Lower leg skin (tissue), 4 donors: ENCODE measurements around the gene FGL2. TPM values are rescaled to one million over a fixed set of nuclear protein-coding genes. Genes with fewer than 3 reads are reported as not detected.
"Not testable (repeated sequence)": the region's sequence is repeated elsewhere in the genome, so short reads cannot be mapped to it uniquely, and the experiment has no call there.

Experiments used
- DNase-seq, 2 donors: peaks; one replicate each; pipeline ENCODE4 v3.0.0-alpha.2; 2019; ENCODE audit warnings: low spot score in 2 of 2
- H3K4me3 ChIP-seq: fragments of 200-600 bp; sonication (generic); 2 replicates; pipeline ENCODE4 v1.5.1; 2017; ENCODE audit warnings: mild to moderate bottlenecking, low read depth; ENCODE audit not compliant: poor library complexity, severe bottlenecking
- POLR2A ChIP-seq, 2 donors: fragments of 450-650 bp; IDR thresholded peaks; one replicate each; pipeline ENCODE4 v1.6.1; 2016 to 2017; ENCODE audit warnings: antibody characterized with exemption in 2 of 2, mild to moderate bottlenecking in 1 of 2, moderate library complexity in 1 of 2
- WGBS, 2 donors: methylation state at CpG; one replicate each; pipeline ENCODE4 v1.1.5; 2018; 5-methylcytosine and 5-hydroxymethylcytosine counted together
- intact Hi-C: fragments of 100-400 bp; cut with DNase I; formaldehyde crosslinking; loops from one replicate; pipeline ENCODE4 v1.15.0; 2023; ENCODE audit warnings: low total_unique reads
- total RNA-seq, 4 donors: library from RNA; depleted of rRNA; stranded (reverse); fragments of >200 nt; gene quantifications; one replicate each; pipeline ENCODE4 v1.1.0, GENCODE V29; 2016
- TF ChIP-seq, protein P1 (sequence below), 3 donors: fragments of 450-650 bp; IDR thresholded peaks; one replicate each; pipeline ENCODE4 v1.5.1; 2016; ENCODE audit warnings: antibody characterized with exemption in 3 of 3, mild to moderate bottlenecking in 3 of 3, moderate library complexity in 2 of 3

The FGL2 gene
- total RNA-seq, 4 donors from 2014 or later = 8.7 to 15.7 (median 10.2) TPM

DNA sequence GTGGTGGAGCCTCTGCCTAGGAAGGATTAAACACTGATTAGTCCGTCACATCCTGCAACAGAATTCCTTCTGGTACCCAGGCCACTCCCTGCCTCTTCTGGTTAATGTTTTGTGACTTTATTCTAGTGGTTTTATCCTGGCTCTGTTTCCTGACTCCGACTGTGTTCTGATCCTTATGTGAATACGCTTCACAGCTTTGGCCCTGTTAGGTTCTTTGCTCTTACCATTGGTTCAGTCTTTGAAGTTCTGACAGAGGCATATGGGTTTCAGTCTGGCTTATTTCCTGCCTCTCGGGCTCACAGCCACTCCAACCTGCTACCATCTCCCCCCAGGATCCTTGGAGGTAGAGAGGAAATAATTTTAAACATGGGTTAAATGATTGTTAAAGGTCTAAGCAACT is 23.2 kb upstream of the FGL2 start:
- DNase-seq = no peak
- intact Hi-C loops = no loop called here
- TF ChIP-seq, protein P1, sequence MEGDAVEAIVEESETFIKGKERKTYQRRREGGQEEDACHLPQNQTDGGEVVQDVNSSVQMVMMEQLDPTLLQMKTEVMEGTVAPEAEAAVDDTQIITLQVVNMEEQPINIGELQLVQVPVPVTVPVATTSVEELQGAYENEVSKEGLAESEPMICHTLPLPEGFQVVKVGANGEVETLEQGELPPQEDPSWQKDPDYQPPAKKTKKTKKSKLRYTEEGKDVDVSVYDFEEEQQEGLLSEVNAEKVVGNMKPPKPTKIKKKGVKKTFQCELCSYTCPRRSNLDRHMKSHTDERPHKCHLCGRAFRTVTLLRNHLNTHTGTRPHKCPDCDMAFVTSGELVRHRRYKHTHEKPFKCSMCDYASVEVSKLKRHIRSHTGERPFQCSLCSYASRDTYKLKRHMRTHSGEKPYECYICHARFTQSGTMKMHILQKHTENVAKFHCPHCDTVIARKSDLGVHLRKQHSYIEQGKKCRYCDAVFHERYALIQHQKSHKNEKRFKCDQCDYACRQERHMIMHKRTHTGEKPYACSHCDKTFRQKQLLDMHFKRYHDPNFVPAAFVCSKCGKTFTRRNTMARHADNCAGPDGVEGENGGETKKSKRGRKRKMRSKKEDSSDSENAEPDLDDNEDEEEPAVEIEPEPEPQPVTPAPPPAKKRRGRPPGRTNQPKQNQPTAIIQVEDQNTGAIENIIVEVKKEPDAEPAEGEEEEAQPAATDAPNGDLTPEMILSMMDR (IDR thresholded peaks at IDR 0.05) = no peak
- no peak for TF ChIP-seq POLR2A (IDR thresholded peaks at IDR 0.05)
- 93 to 94% methylated on average over 4 of the region's 4 CpGs for WGBS, 2 donors
- H3K4me3 ChIP-seq = no peak overlapping the region

DNA sequence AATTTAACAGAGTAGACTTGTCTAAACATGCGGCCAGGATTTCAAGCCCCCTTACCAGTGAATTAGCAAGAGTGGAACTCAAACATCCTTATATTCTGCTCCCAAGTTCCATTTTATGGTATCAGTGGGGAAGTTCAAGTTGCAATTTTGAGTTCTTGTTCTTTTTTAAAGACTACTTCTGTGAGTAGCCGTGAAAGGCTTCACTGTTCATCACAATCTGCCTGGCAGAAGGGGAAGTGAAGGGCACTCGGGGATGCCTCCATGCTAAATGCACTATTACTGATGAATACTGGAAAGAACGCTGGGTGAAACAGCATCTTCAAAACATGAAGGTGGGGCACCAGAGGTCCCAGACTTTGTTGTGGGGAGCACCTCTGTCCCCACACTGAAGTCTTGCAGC is 22.4 kb upstream of the FGL2 start:
- intact Hi-C loops = no loop called here
- no peak overlapping the region for H3K4me3 ChIP-seq
- DNase-seq = no peak
- 84% methylated on average over 4 of the region's 4 CpGs for WGBS, 2 donors
- TF ChIP-seq POLR2A (IDR thresholded peaks at IDR 0.05) = no peak
- TF ChIP-seq, protein P1 (IDR thresholded peaks at IDR 0.05) = no peak

DNA sequence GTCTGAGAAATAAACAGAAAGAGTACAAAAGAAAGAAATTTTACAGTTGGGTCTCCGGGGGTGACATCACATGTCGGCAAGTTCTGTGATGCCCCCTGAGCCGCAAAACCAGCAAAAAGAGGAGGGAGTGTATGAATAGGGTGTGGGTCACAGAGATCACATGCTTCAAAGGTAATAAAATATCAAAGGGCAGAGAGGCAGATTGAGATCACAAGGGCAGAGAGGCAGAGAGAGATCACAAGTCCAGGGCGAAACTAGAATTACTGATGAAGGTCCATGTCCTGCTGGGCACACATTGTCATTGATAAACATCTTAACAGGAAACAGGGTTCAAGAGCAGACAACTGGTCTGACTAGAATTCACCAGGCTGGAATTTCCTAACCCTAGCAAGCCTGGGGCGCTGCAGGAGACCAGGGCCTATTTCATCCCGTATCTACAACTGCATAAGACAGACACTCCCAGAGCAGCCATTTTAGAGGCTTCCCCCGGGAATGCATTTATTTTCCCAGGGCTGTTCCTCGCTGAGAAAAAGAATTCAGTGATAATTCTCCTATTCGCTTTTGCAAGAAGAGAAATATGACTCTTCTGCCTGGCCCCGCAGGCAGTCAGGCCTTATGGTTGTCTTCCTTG is 20.2 kb upstream of the FGL2 start:
- 91 to 95% methylated on average over 10 of the region's 10 CpGs for WGBS, 2 donors
- DNase-seq, H3K4me3 ChIP-seq, intact Hi-C loops: not testable (repeated sequence)

DNA sequence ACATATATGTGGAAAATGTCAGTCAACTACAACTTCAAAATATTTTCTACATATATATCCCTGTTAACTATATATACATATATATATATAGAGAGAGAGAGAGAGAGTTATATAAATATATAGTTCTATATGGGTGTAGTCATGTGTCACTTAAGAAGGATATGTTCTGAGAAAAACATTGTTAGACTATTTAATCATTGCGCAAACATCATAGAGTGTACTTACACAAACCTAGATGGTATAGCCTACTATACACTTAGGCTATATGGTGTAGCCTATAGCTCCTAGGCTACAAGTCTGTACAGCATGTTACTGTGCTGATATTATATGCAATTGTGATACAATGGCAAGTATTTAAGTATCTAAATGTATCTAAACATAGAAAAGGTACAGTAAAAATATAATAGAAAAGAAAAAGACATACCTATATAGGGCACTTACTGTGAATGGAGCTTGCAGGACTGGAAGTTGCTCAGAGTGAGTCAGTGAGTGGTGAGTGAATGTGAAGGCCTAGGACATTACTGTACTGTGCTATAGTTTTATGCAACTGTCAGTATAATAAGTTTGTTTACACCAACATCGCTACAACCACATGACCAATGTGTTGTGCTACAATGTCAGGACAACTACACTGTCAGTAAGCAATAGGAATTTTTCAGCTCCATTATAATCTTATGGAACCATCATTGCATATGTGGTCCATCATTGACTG is 18.0 kb upstream of the FGL2 start:
- 92 to 96% methylated on average over 2 of the region's 2 CpGs for WGBS, 2 donors
- intact Hi-C loops = no loop called here
- DNase-seq = no peak

DNA sequence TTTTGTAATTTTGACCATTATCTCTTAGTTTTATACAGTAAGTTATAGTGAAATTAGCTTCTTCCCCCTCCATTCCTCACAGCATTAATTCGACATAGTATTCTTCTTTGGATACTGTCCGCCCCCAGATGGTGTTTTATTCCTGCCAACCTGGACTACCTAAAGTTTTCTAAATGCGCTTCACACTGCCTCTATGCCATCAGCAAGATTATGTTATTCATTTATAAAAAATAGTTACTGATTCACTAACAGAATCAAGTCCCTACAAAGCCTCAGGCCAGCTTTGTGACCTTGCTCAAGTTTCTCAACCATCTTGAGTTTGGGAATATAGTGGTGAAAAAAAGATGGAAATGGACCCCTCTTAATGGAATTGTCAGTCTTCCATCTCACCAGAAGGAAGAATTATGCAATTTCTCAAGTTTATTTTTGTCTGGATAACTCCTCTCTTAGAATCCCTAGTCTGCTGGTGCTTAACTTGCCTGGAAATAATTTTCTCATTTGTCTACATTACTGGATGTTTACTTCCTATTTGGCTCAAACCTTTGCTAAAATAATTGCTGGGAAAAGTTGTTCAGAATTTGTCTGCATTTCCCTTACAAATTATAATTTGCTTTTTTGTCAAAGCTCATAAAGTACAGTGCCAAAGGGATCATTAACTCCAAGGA is 16.7 kb upstream of the FGL2 start:
- TF ChIP-seq, protein P1 (IDR thresholded peaks at IDR 0.05) = no peak
- TF ChIP-seq POLR2A (IDR thresholded peaks at IDR 0.05) = no peak
- 90 to 91% methylated on average over 3 of the region's 3 CpGs for WGBS, 2 donors
- intact Hi-C loops = no loop called here
- no peak overlapping the region for H3K4me3 ChIP-seq
- no peak for DNase-seq

More for the DNA sequence above, 18.0 kb upstream of the FGL2 start:
- no peak for TF ChIP-seq POLR2A (IDR thresholded peaks at IDR 0.05)
- TF ChIP-seq, protein P1 (IDR thresholded peaks at IDR 0.05) = no peak
- no peak overlapping the region for H3K4me3 ChIP-seq

DNA sequence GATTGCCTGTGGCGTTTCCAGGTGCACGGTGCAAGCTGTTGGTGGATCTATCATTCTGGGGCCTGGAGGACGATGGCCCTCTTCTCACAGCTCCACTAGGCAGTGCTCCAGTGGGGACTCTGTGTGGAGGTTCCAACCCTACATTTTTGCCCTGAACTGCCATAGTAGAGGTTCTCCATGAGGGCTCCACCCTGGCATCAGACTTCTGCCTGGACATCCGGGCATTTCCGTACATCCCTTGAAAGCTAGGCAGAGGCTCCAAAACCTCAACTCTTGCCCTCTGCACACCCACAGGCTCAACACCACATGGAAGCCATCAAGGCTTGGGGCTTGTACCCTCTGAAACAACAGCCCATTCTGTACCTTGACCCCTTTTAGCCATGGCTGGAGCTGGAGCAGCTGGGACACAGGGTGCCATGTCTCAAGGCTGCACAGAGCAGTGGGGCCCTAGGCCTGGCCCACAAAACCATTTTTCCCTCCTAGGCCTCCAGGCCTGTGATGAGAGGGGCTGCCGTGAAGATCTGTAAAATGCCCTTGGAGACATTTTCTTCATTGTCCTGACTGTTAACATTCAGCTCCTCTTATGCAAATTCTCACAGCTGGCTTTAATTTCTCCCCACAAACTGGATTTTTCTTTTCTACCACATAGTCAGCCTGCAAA is 10.0 kb upstream of the FGL2 start:
- WGBS, 2 donors = 97 to 100% methylated on average over 6 of the region's 6 CpGs
- no peak overlapping the region for H3K4me3 ChIP-seq
- no peak for DNase-seq

More for the DNA sequence above, 10.0 kb upstream of the FGL2 start:
- intact Hi-C loops = no loop called here
- TF ChIP-seq, protein P1 (IDR thresholded peaks at IDR 0.05) = no peak
- TF ChIP-seq POLR2A (IDR thresholded peaks at IDR 0.05) = no peak
